ENCODE data around the gene SPAG16.

The SPAG16 gene

GRCh38 chr2:213806125-213806726, 522.0 kb downstream of the SPAG16 start:
- peak; percentile 56; the same call in 2 of the 3 replicates for ATAC-seq
- TF ChIP-seq TCF4 (CRISPR knock-in tag; IDR thresholded peaks at IDR 0.05; ENCODE audit: borderline replicate concordance) (peak; percentile 38; the same call in 1 of the 2 replicates), ZNF70 (CRISPR knock-in tag; IDR thresholded peaks at IDR 0.05) (no peak)

GRCh38 chr2:213816583-213816982, 532.3 kb downstream of the SPAG16 start:
- no peak for ATAC-seq
- TF ChIP-seq ARNTL (CRISPR knock-in tag; IDR thresholded peaks at IDR 0.05; ENCODE audit: borderline replicate concordance, low read depth) = no peak
- TF ChIP-seq PPARA (CRISPR knock-in tag; IDR thresholded peaks at IDR 0.05; ENCODE audit: borderline replicate concordance) = no peak
- TF ChIP-seq GLIS3 (CRISPR knock-in tag; IDR thresholded peaks at IDR 0.05) = no peak
- no peak for TF ChIP-seq ISL1 (CRISPR knock-in tag; IDR thresholded peaks at IDR 0.05)
- TF ChIP-seq RARB (CRISPR knock-in tag; IDR thresholded peaks at IDR 0.05) = no peak
- TF ChIP-seq PATZ1 (CRISPR knock-in tag; IDR thresholded peaks at IDR 0.05; ENCODE audit: borderline replicate concordance) = no peak

- TF ChIP-seq ARNTL (CRISPR knock-in tag; IDR thresholded peaks at IDR 0.05; ENCODE audit: borderline replicate concordance, low read depth) (no peak), ZNF8 (CRISPR knock-in tag; IDR thresholded peaks at IDR 0.05) (no peak), CREB5 (CRISPR knock-in tag; IDR thresholded peaks at IDR 0.05; ENCODE audit: low read depth) (no peak), OSR1 (CRISPR knock-in tag; IDR thresholded peaks at IDR 0.05) (no peak), CSRNP3 (CRISPR knock-in tag; IDR thresholded peaks at IDR 0.05) (no peak), PPARA (CRISPR knock-in tag; IDR thresholded peaks at IDR 0.05; ENCODE audit: borderline replicate concordance) (no peak), ZNF70 (CRISPR knock-in tag; IDR thresholded peaks at IDR 0.05) (no peak), TCF4 (CRISPR knock-in tag; IDR thresholded peaks at IDR 0.05; ENCODE audit: borderline replicate concordance) (no peak), TOX (CRISPR knock-in tag; IDR thresholded peaks at IDR 0.05; ENCODE audit: borderline replicate concordance) (no peak), POU6F1 (CRISPR knock-in tag; IDR thresholded peaks at IDR 0.05; ENCODE audit: borderline replicate concordance, low read depth) (no peak), ESRRG (CRISPR knock-in tag; IDR thresholded peaks at IDR 0.05) (no peak), CSDC2 (CRISPR knock-in tag; IDR thresholded peaks at IDR 0.05) (no peak), RARB (CRISPR knock-in tag; IDR thresholded peaks at IDR 0.05) (no peak), ZFP30 (CRISPR knock-in tag; IDR thresholded peaks at IDR 0.05) (no peak), BACH2 (CRISPR knock-in tag; IDR thresholded peaks at IDR 0.05; ENCODE audit: borderline replicate concordance) (no peak), ZC3H10 (CRISPR knock-in tag; IDR thresholded peaks at IDR 0.05) (no peak), PATZ1 (CRISPR knock-in tag; IDR thresholded peaks at IDR 0.05; ENCODE audit: borderline replicate concordance) (no peak), GLIS3 (CRISPR knock-in tag; IDR thresholded peaks at IDR 0.05) (no peak)
- ATAC-seq = no peak
These were observed 534.2 kb downstream of the SPAG16 start for GRCh38 chr2:213818436-213818835.

GRCh38 chr2:213834331-213834730, 550.1 kb downstream of the SPAG16 start:
- peak; percentile 78 for ATAC-seq
- TF ChIP-seq GLIS3 (CRISPR knock-in tag; IDR thresholded peaks at IDR 0.05) = no peak
- no peak for TF ChIP-seq CSDC2 (CRISPR knock-in tag; IDR thresholded peaks at IDR 0.05)
- TF ChIP-seq ARNTL (CRISPR knock-in tag; IDR thresholded peaks at IDR 0.05; ENCODE audit: borderline replicate concordance, low read depth) = no peak
- no peak for TF ChIP-seq OSR1 (CRISPR knock-in tag; IDR thresholded peaks at IDR 0.05)
- TF ChIP-seq PPARA (CRISPR knock-in tag; IDR thresholded peaks at IDR 0.05; ENCODE audit: borderline replicate concordance) = no peak
- TF ChIP-seq TSHZ2 (CRISPR knock-in tag; IDR thresholded peaks at IDR 0.05) = no peak
- TF ChIP-seq ZNF565 (CRISPR knock-in tag; conservative IDR thresholded peaks at IDR 0.05; ENCODE audit: low read depth) = no peak
- TF ChIP-seq CREB5 (CRISPR knock-in tag; IDR thresholded peaks at IDR 0.05; ENCODE audit: low read depth) = no peak
- no peak for TF ChIP-seq ISL1 (CRISPR knock-in tag; IDR thresholded peaks at IDR 0.05)
- TF ChIP-seq ZNF8 (CRISPR knock-in tag; IDR thresholded peaks at IDR 0.05) = no peak
- TF ChIP-seq ESRRG (CRISPR knock-in tag; IDR thresholded peaks at IDR 0.05) = no peak
- TF ChIP-seq ZFP30 (CRISPR knock-in tag; IDR thresholded peaks at IDR 0.05) = no peak
- TF ChIP-seq TCF4 (CRISPR knock-in tag; IDR thresholded peaks at IDR 0.05; ENCODE audit: borderline replicate concordance) = no peak
- TF ChIP-seq BACH2 (CRISPR knock-in tag; IDR thresholded peaks at IDR 0.05; ENCODE audit: borderline replicate concordance) = no peak
